GM21515 (cell line): ENCODE data around the gene NDUFB8.
A peak's percentile ranks its signal among the peaks of the same experiment; 100 is the strongest.
"Not testable (repeated sequence)": the region's sequence is repeated elsewhere in the genome, so short reads cannot be mapped to it uniquely, and the experiment has no call there.

Experiments used
- ATAC-seq: cut with Tn5 transposase; IDR thresholded peaks from one replicate; pipeline ENCODE4 v1.9.1; 2021; ENCODE audit not compliant: unreplicated experiment

NDUFB8 gene

DNA sequence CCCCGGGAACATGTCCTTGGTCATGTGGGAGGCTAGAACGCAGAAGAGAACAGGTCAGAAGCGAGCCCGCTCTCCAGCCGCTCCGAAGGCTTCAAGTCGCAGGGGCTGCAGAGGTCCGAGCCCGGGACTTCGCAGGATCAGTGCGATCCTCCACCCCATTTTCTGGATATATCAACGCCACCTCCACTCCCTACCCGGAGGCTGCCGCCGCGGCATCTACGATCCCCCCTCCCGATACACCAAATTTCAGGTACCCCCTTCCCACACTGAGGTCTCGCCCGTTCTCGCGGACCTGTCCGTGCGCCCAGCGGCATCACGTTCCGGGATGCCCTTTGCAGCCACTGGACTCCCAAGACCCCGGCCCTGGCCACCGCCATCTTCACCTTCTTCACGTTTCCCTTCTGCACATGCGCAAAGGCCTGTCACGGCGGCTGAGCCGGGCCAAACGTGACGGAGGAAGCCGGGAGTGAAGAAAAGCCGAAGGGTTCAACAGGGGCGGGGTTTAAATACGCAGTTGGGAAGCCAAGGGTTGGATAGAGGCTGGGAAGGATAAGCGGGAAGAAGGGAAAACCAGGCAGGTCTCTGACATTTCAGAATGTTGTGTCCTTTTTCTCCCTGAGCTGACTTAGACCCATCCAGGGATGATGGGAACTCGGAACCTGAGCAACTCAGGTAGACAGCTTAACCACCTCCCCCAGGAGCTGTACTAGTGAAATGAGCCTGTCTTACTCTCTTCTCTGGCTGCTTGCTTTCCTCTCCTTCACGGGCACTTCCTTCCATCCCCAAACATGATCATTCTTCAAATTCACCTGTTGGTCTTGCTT, at the start of gene NDUFB8:
NDUFB8 (minus strand) TSS at position 397 of the 824 bp plus-strand sequence; CDS start at position 377, 20 bp downstream.
- ATAC-seq: no peak

DNA sequence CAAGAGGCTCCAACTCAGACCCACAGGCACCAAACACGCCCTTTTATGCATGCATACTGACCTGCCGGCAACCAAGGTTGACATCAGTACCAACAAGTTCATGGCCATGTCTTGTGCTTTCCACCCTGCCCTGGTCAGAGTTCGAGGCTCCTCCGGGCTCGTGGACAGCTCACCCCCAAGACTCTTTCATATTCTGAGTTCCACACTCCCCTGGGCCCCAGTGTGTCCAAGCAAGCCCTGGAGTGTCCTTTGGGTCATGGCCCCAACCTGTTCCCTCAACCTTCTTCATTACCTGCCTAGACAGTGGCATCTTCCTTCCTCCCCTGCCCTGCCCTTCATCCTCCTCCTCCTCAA, 46.6 kb upstream of the NDUFB8 start:
- ATAC-seq: no peak

DNA sequence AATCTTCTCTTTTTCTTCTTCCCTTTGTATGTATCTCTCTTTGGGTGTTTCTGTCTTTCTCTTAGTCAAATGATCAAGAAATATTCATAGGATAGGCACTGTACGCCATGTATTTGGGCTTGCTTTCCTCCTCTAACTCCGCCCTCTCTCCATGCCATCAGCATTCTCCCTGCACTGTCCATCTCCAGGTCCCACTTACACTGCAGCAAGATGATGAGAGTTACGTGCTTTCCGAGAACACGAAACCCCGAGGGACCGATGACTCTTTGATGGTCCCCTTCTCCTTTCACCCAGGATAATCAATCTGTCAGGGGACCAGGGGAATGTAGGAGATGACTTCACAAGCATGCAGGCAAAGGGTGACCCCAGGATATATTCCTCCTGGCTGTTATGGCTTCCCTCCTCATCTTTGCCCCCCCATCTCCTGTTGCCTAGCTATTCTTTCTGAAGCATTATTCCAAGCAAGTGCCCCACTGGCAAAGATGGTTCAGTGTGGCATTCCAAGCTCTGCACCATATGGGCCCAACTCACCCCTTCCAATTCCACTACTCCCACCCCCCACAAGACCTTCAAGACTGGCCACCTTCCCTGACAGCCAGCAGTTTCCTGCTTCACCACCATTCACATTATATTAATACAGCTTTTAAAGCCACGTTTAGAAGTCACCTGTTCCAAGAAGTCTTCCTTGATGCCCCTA, 46.1 kb upstream of the NDUFB8 start:
- no peak for ATAC-seq

DNA sequence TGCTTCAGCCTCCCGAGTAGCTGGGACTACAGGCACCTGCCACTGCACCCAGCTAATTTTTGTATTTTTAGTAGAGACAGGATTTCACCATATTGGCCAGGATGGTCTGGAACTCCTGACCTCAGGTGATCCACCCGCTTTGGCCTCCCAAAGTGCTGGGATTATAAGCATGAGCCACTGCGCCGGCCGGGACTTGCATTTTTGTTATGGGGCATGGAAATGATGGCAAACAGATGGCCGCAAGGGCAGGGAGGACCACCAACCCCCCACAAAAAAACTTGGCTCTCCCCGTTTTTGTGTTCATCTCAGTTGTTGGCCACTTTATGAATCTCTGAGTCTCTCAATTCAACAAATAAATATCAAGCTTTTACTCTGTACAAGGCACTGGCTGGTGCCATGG, 45.5 kb upstream of the NDUFB8 start:
- ATAC-seq: not testable (repeated sequence)

GRCh38 chr10:100571084-100571856, 41.6 kb upstream of the NDUFB8 start:
- no peak for ATAC-seq

- no peak for ATAC-seq
Observed at GRCh38 chr10:100570506-100570905, 40.8 kb upstream of the NDUFB8 start.

DNA sequence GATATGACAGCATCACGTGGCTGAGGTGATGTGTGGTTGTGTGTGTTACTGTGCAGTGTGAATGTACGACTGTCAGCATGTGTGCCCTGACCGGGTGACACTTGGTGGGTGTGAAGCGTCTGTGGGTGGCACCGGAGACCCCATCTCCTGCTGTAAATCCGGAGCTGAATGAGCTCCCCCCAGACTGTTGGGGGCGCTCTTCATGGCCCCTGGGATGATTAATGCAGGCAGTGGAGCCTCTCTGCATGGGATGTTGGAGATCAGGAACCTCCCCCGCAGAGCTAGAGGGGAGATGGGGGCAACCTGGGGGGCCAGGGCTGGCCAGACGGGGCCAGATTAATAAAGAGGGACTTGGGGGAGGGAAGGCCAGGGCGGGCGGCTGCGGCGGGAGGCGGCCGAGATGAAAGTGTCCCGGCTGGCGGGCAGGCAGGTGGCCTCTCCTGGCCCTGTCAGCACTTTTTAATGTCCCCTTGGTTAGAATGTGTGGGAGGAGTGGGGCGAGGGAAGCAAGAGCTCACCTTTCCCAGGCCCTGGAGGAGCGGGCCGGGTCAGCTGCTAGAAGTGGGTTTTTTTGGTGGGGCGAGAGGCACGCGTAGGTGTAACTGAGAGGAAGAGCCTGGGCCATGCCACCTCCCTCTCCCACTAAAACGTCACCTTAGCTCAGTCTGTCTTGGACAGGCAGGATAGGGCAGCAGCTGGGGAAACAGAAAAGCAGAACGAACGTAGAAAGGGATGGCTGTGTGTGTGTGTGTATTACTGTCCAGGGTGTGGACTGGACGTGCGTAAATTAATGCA, 40.2 kb upstream of the NDUFB8 start:
- no peak for ATAC-seq

GRCh38 chr10:100568912-100569311, 39.2 kb upstream of the NDUFB8 start:
- no peak for ATAC-seq

GRCh38 chr10:100567826-100568225, 38.2 kb upstream of the NDUFB8 start:
- no peak for ATAC-seq

DNA sequence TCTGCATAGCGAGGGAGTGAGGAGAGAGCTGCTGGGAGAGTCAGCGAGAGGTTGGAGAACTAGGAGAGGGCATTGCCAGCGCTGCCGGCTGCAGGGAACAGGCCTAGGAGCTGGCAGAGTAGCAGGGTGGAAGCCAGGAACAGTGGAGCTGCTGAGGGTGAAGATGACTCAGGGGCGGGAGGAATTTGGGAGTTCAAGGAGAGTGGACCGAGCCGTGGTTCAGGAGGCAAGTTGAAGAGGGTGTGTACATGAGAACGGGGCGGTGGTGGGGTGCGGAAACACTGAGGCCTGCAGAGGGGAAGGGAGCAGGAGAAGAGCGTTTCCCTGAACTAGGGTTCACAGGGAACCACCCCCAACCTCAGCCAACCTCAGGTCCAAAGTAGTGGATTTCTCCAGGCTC, 37.6 kb upstream of the NDUFB8 start:
- no peak for ATAC-seq

GRCh38 chr10:100566561-100566960, 36.9 kb upstream of the NDUFB8 start:
- no peak for ATAC-seq

- no peak for ATAC-seq
Observed at GRCh38 chr10:100565206-100565985, 35.7 kb upstream of the NDUFB8 start.

GRCh38 chr10:100562008-100562672, 32.5 kb upstream of the NDUFB8 start:
- peak; percentile 75 for ATAC-seq

DNA sequence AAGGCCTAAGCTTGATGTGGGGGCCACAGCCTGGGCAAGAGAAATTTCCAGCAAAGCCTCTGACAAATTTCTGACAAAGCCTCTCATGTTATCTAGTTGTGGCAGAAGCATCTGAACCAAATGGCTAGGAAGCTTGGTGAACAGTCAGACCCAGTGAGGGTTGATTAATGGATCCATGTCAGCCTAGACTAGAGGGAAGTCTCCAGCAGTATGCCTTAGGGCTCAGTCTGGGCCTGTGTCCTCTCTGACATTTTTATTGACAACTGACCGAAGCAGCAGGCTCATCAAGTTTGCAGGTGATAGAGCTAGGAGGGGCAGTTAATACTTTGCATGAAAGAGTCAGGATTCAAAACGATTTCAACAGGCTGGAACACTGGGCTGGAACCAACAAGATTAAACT, 31.3 kb upstream of the NDUFB8 start:
- no peak for ATAC-seq

GRCh38 chr10:100560248-100560647, 30.6 kb upstream of the NDUFB8 start:
- no peak for ATAC-seq

DNA sequence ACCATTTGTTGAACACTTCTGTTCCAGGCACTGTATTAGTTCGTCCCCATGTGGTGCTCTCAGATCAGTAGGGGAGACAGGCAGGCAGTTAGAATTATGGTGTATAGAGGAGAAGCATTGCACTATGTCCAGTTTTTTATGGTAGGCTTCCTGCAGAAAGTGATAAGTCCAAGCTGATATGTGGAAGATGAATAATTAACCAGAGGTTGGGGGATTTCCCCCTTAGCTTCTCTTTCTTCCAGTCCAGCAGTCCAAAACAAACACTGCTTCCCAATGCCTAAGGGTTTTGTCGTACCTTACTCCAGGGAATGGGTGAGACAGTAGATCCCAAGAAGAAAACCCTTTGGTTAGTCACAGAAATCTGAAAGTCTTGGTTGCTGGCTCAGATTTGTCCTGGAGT, 25.2 kb upstream of the NDUFB8 start:
- no peak for ATAC-seq

DNA sequence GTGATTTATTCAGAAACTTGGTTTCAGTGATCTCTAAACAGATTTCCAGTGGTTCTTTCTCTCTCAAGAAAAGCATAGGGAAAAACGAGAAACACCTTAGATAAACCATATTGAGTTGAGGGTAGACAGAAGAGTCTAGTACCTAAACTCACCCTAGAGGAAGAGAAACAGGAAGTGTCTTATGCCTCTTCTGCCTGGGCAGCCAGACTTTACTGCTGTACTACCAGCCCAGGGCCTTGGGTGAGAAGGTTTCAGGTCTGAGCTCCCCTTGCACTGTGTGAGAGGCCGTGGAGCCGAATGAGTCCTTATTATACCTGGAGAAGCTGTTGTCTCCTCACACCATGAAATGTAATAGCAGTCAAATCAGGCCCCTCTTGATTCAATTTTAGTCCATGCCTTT, 24.3 kb upstream of the NDUFB8 start:
- no peak for ATAC-seq

DNA sequence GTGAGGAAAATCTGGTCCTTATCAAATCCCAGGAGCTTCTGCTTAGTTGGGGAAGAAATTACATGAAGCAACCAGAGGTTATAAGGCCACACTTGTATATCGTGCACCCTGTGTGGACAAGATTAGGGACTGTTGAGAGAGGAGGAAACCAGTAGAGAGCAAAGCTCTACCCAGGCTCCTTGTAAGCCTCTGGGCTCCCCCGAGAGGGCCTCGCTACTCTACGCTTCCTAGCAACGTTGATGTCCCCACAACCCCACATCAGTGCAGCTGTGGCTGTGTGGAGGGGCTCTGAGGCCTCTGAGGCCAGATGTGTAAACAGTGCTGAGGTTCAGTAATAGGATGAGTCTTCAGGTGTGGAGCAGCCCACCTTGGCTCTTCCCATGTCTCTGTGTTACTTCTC, 22.1 kb upstream of the NDUFB8 start:
- no peak for ATAC-seq

GRCh38 chr10:100551196-100551595, 21.5 kb upstream of the NDUFB8 start:
- no peak for ATAC-seq

GRCh38 chr10:100544950-100545349, 15.3 kb upstream of the NDUFB8 start:
- ATAC-seq: no peak
